HG03521 (cell line): ENCODE results near the gene CLDN9.

Experiments used
- ATAC-seq: cut with Tn5 transposase; IDR thresholded peaks from one replicate; pipeline ENCODE4 v1.9.1; 2021; ENCODE audit warnings: mild to moderate bottlenecking, moderate library complexity; ENCODE audit not compliant: unreplicated experiment

CLDN9 gene

DNA sequence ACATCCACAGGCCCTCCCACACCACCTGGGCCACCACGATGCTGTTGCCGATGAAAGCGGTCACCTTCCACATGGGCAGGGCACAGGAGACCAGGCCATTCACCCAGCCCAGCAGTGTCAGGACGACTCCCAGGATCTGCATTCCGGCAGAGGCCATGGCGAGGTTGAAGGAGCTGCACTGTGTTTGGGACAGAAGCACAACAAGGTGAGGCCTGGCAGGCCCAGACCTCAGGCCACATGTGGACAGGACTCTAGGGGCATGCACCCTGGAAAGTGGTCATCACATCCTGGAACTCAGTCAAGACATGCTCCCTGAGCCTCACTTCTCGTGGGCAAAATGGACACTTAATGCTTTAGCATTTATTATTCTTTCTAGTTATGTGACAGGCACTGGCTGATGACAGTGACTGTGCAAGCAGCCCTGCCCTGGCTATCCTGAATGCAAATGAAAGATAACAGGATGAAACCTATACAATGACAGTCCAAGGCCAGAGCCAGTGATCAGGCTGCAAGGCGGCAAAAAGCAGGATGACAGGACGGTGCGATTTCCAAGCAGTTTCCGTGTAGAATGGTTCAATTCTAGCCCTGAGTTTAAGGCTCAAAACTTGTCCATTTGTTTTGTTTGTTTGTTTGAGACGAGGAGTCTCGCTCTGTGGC is 3.3 kb downstream of the CLDN9 start:
- ATAC-seq = no peak

- no peak for ATAC-seq
Measured at GRCh38 chr16:3017344-3017743, 4.6 kb downstream of the CLDN9 start.

DNA sequence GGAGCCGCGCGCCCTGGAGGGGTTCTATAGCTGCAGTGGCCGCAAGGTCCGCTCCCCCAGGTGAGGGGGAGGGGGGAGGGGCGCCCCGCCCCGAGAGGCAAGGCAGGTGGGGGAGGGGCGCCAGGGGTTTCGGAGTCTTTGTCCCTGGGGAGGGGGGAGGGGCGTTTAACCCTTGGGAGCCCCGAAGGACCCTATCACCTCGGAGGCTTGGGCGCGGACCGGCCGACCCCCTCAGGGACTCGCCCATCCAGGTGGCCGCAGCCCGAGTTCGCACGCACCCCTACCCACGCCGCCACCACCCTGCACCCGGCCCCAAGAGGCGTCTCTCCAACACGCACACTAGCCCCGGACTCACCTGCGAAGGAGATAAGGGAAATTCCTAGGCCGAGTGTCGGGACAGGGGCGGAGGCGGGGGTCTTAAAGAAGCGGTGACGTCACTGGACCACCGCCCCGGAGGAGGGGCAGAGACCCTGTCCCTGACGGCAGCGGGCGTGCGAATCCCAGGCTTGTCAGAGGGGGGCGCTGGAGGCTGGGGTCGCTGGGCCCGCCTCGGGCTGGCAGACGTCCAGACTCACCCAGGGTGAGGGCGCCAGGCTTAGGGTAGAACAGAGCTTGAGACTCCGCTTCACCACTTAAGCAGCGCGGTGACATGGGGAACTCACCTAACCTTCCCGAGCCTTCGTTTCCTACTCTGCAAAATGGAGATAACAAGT is 5.2 kb downstream of the CLDN9 start, which contains the start of gene CLDN6:
Gene CLDN6, minus strand, starts transcription at position 390 of the 713 bp plus-strand sequence. CDS start 2,162 bp downstream, outside the sequence.
- ATAC-seq = no peak

GRCh38 chr16:3019594-3020246 is 7.0 kb downstream of the CLDN9 start:
- no peak for ATAC-seq

DNA sequence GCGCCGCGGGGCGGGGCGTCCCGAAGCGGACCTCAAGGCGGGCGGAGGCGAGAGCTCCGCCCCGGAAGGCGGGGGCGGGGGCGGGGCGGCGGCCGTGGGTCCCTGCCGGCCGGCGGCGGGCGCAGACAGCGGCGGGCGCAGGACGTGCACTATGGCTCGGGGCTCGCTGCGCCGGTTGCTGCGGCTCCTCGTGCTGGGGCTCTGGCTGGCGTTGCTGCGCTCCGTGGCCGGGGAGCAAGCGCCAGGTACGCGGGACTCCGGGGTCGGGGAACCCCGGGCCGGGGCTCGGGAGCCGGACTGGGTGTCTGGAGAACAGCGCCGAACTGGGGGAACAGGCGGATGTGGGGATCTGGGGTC is 7.5 kb downstream of the CLDN9 start, which contains the start of gene TNFRSF12A:
Gene TNFRSF12A, plus strand, starts transcription at position 122 of the 357 bp plus-strand sequence. Its CDS starts 30 bp downstream, at position 152.
- ATAC-seq = peak; percentile 23

DNA sequence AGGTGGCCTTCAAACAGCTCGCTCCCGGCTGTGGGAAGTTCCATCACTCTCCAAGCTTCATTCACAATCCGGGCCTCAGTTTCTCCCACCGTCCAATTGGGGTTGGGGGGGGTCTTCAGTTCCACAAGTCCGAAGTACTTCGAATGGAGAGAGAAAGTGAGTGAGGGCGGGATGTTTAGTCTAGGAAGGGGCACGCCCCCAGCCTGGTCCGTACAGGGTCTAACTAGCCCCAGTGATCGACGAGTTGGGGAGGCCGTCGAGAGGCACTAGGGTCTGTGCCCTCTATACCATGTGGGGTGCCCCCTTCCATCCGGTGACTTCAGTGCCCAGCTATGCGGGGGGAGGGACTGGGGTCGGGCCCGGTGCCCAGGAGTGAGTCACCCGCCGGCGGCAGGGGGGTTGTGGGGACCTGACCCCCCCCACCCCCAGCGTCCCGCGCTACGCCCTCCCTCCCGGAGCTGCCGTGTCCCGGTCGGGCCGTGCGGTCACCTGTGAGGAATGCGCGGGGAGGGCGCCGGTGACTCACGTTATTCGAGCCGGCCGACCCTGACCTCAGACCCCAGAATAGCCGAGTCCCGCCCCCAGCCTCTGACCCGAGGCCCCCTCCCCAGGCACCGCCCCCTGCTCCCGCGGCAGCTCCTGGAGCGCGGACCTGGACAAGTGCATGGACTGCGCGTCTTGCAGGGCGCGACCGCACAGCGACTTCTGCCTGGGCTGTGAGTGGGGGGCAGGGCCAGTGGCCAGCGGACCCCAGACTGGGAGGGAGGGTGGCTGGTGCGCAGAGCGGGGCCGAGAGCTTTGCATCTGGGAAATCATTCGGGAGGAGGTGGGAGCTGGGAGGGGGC is 8.1 kb downstream of the CLDN9 start:
- ATAC-seq = no peak

- ATAC-seq = no peak
Measured at GRCh38 chr16:3021449-3022207, 8.9 kb downstream of the CLDN9 start.

GRCh38 chr16:3022208-3022683 is 9.5 kb downstream of the CLDN9 start:
- no peak for ATAC-seq

DNA sequence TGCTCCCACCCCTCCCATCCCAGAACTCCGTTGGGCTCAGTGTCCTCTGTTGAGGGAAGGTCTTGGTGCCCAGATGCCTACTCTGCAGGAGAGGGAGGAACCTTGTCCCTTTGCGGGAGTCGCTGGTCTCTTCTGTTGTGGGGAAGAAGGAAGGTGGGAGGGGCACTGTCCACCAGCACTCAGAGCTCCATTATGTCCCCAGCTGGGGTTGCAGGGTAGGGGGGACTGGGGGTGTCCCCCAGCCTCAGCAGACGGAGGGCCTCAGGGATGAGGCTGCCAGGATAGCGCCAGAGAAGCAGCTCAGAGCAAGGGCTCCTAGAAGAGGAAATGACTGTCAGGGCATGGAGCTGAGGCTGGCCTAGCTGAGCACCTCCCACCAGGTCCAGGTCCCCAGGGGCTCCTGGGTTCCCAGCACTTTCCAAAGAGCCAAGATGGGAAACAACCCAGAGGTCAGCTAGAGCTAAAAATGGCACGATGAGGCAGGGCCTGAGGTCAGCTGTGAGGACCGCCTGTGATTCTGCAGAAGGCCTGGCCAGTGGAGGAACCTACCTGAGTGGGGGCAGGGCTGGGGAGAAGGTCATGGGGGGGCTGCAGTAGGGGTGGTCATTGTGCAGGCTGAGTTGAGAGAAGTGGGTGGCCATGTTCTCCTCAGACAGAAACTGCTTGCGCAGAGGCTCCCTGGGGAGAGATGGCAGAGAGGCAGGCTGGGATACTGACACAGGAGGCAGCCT is 10.1 kb downstream of the CLDN9 start:
- no peak for ATAC-seq

GRCh38 chr16:3023415-3023668 is 10.6 kb downstream of the CLDN9 start:
- no peak for ATAC-seq

GRCh38 chr16:3023669-3024478 is 11.2 kb downstream of the CLDN9 start, which contains the start of the genes HCFC1R1 and THOC6:
HCFC1R1 (minus strand) TSS chr16:3023942; CDS start chr16:3023941, 1 bp downstream.
THOC6 (plus strand) TSS chr16:3024035; CDS start chr16:3024327, 292 bp downstream.
- peak; percentile 74 for ATAC-seq

- no peak for ATAC-seq
Measured at GRCh38 chr16:3025032-3026002, 12.6 kb downstream of the CLDN9 start.

DNA sequence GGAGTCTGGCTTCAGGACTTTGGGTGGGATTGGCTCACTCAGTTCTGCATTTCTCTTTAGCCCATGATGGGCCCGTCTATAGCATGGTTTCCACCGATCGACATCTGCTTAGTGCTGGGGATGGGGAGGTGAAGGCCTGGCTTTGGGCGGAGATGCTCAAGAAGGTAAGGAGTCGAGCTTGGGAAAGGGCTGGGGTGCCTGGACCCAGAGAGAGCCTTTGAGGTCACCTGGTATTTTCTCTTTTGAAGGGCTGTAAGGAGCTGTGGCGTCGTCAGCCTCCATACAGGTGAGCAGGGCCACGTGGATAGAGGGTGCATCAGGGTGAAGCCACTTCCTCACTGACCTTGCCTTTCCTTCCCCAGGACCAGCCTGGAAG is 13.3 kb downstream of the CLDN9 start:
- ATAC-seq = no peak

DNA sequence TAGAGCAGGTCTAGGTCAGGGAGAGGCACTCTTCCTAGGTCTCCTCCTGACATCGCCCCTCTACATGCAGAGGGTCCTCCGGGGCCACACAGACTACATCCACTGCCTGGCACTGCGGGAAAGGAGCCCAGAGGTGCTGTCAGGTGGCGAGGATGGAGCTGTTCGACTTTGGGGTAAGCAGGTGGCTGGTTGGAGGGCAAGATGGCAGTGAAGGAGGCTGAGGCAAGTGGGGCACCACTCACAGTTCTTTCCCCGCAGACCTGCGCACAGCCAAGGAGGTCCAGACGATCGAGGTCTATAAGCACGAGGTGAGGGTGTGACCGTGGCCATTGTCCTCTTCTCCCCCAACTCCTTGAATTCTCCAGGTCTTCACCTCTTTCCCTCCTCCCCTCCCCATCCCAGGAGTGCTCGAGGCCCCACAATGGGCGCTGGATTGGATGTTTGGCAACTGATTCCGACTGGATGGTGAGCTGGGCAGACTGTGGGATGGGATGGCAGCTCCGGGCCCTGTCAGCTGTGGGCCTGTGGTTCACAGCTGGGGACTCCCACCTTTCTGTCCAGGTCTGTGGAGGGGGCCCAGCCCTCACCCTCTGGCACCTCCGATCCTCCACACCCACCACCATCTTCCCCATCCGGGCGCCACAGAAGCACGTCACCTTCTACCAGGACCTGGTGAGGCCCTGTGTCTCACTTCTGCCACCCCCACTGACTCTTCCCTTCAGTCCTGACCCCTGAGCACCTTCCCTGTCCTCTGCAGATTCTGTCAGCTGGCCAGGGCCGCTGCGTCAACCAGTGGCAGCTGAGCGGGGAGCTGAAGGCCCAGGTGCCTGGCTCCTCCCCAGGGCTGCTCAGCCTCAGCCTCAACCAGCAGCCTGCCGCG is 14.1 kb downstream of the CLDN9 start:
- no peak for ATAC-seq

GRCh38 chr16:3027489-3027795 is 14.7 kb downstream of the CLDN9 start:
- ATAC-seq = no peak

DNA sequence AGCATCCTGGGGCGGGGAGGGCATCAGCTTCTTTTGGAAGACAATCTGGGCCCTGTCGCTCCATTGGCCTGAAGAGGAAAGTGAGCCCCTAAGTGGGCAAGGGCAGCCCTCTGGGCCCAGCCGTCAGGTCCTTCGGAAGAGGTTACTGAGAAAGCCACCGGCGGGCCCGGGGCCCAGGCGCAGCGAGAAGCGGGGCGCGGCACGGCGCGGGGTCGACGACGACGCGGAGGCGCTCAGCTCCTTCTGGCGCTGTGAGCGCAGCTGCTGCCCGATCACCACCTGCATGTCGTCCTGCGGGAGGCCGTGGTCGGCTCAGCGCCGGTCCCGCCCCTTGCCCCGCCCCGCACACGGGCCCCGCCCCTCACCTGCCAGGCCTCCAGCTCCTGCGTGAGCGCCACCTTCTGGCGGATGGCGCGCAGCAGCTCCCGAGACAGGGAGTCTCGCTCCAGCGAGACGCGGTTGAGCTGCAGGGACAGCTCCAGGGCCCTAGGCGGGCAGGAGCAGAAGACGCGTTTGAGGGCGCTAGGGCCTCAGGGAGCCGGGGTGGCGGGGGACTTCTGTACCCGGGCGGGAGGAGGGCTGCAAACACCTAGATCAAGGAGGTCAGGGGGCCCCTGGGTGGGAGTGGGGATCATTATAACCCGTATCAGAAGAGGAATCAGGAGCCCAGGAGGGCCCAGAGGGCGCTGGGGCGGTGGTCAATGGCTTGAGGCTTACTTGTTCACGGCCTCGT is 15.4 kb downstream of the CLDN9 start:
- no peak for ATAC-seq
